HFFc6 (cell line): ENCODE results near the gene ZBED4. TPM values are rescaled to one million over a fixed set of nuclear protein-coding genes. Genes with fewer than 3 reads are reported as not detected.

Source experiments
- DNase-seq: peaks from one replicate; pipeline ENCODE4 v3.0.0-alpha.2; 2018
- H3K27ac Mint-ChIP-seq: 2 replicates; pipeline ENCODE4 v1.8.0; 2020; ENCODE audit warnings: mild to moderate bottlenecking, mixed read lengths
- H3K27me3 Mint-ChIP-seq: 2 replicates; pipeline ENCODE4 v1.8.0; 2021; ENCODE audit warnings: mild to moderate bottlenecking, moderate library complexity, mixed read lengths; ENCODE audit not compliant: insufficient read depth
- H3K36me3 Mint-ChIP-seq: 2 replicates; pipeline ENCODE4 v1.8.0; 2021; ENCODE audit warnings: low read depth, mixed read lengths
- H3K4me1 Mint-ChIP-seq: 2 replicates; pipeline ENCODE4 v1.8.0; 2020; ENCODE audit warnings: low read depth, mixed read lengths
- H3K4me3 Mint-ChIP-seq: 2 replicates; pipeline ENCODE4 v1.8.0; 2020; ENCODE audit warnings: mild to moderate bottlenecking, moderate library complexity, mixed read lengths
- H3K9me3 Mint-ChIP-seq: 2 replicates; pipeline ENCODE4 v1.8.0; 2020; ENCODE audit warnings: mild to moderate bottlenecking, mixed read lengths
- total RNA-seq, 6 experiments: library from RNA; stranded (reverse); fragmentation: NEBNext Ultra II Directional; extraction: Animal tissue kit (Norgen Biotek cat#: 25700); gene quantifications; 2 replicates in 1 of 6; 3 replicates in 5 of 6; pipeline ENCODE4 v1.2.3, GENCODE V29; 2021
- TF ChIP-seq, protein P1 (sequence below): fragments of 200-600 bp; sonication (generic); IDR thresholded peaks from 2 replicates; pipeline ENCODE4 v1.5.0; 2021; ENCODE audit warnings: antibody characterized with exemption, mild to moderate bottlenecking

The ZBED4 gene
- total RNA-seq, 6 experiments from 2014 or later: 7.9 to 10.9 (median 9.0) TPM

DNA sequence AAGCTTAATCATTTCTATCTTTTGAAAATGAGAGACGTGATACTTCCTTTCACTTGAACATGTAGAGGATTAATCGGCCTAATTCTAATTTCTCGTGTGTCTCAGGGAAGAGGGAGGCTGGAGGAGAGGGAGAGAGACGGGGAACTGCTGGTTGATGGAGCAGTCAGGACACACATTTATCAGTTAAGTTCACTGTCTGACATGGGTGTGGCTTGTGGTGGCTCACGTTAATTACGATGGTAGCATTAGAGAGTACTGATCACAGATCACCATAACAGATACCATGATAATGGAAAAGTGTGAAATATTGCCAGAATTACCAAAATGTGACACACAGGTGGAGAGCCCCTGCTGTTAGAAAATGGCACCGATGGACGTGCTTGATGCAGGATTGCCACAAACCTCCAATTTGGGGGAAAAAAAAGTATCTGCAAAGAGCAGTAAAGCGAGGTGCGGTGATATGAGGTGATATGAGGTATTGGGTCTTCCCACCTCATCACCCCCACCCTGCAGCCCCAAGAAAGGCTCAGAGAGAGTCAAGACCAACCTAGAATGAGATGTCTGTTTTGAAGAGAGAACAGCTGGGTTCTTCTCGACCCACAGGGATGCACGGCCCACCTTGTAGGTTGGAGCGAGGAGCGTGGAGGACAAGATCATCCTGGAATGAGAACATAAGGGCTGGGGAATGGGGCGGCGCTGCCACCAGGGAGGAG is 19.7 kb downstream of the ZBED4 start:
- Mint-ChIP-seq H3K4me3 (no peak overlapping the region), H3K36me3 (peaks cover 70% of the 10 kb centered on the region), H3K4me1 (no peaks in the 10 kb centered on the region)

DNA sequence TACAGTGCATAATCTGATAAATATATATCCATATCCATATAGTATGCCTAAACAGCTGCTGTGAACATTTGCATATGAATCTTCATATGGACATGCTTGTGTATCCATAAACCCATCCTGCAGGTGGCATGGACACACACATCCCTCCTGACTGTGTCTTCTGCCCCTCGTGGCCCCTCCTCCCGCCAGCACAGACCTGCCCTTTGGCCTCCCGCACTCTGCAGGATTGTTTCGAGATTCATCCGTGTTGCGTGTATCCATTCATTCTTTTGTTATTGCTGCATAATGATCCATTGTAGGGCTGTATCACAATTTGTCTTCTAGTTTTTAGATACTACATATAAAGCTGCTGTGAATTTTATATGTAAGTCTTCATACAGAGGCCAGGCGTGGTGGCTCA is 24.0 kb downstream of the ZBED4 start:
- peaks cover 4% of the 10 kb centered on the region for H3K4me1 Mint-ChIP-seq
- no peak for DNase-seq
- H3K27me3 Mint-ChIP-seq: peaks cover 1% of the 10 kb centered on the region; the same call in 1 of the 2 replicates
- H3K36me3 Mint-ChIP-seq: peaks cover 57% of the 10 kb centered on the region
- no peak overlapping the region for H3K4me3 Mint-ChIP-seq
- TF ChIP-seq, protein P1, sequence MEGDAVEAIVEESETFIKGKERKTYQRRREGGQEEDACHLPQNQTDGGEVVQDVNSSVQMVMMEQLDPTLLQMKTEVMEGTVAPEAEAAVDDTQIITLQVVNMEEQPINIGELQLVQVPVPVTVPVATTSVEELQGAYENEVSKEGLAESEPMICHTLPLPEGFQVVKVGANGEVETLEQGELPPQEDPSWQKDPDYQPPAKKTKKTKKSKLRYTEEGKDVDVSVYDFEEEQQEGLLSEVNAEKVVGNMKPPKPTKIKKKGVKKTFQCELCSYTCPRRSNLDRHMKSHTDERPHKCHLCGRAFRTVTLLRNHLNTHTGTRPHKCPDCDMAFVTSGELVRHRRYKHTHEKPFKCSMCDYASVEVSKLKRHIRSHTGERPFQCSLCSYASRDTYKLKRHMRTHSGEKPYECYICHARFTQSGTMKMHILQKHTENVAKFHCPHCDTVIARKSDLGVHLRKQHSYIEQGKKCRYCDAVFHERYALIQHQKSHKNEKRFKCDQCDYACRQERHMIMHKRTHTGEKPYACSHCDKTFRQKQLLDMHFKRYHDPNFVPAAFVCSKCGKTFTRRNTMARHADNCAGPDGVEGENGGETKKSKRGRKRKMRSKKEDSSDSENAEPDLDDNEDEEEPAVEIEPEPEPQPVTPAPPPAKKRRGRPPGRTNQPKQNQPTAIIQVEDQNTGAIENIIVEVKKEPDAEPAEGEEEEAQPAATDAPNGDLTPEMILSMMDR: no peak
- peaks cover 20% of the 10 kb centered on the region for H3K9me3 Mint-ChIP-seq
- H3K27ac Mint-ChIP-seq: no peak overlapping the region

More for the DNA sequence above, 19.7 kb downstream of the ZBED4 start:
- peaks cover 35% of the 10 kb centered on the region for H3K9me3 Mint-ChIP-seq
- no peak overlapping the region for H3K27ac Mint-ChIP-seq
- no peaks in the 10 kb centered on the region for H3K27me3 Mint-ChIP-seq
- TF ChIP-seq, protein P1: no peak
- DNase-seq: no peak

GRCh38 chr22:49878206-49878605 is 24.6 kb downstream of the ZBED4 start:
- TF ChIP-seq, protein P1: no peak
- Mint-ChIP-seq H3K4me1 (peaks cover 9% of the 10 kb centered on the region), H3K9me3 (peaks cover 20% of the 10 kb centered on the region), H3K27ac (no peak overlapping the region), H3K36me3 (peaks cover 60% of the 10 kb centered on the region), H3K27me3 (peaks cover 1% of the 10 kb centered on the region; the same call in 1 of the 2 replicates), H3K4me3 (no peak overlapping the region)
- no peak for DNase-seq

DNA sequence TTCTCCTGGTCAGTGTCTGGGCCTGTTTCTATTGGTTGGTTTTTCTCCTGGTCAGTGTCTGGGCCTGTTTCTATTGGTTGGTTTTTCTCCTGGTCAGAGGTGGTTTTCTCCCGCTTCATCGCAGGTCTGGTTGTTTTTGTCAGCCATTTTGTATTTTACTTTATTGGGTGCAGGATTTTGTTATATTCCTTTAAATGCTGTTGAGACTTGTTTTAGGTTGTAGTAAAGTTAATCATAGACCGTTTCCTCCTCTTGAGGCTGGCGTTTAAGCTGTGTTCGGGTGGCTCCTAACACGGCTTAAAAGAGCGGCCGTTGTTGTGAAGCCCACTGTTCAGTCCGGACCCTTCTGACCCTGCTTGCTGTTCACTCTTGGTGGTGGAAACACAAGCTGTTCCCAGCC is 26.2 kb downstream of the ZBED4 start:
- Mint-ChIP-seq H3K27ac (no peak overlapping the region), H3K9me3 (peaks cover 23% of the 10 kb centered on the region), H3K4me1 (peaks cover 14% of the 10 kb centered on the region), H3K36me3 (peaks cover 64% of the 10 kb centered on the region), H3K27me3 (peaks cover 1% of the 10 kb centered on the region; the same call in 1 of the 2 replicates), H3K4me3 (no peak overlapping the region)
- no peak for DNase-seq
- TF ChIP-seq, protein P1: no peak

GRCh38 chr22:49880281-49880680 is 26.6 kb downstream of the ZBED4 start:
- peaks cover 1% of the 10 kb centered on the region; the same call in 1 of the 2 replicates for H3K27me3 Mint-ChIP-seq
- H3K4me1 Mint-ChIP-seq: peaks cover 14% of the 10 kb centered on the region
- peaks cover 23% of the 10 kb centered on the region for H3K9me3 Mint-ChIP-seq
- no peak overlapping the region for H3K27ac Mint-ChIP-seq
- H3K36me3 Mint-ChIP-seq: peaks cover 64% of the 10 kb centered on the region
- TF ChIP-seq, protein P1: no peak
- H3K4me3 Mint-ChIP-seq: no peak overlapping the region
- DNase-seq: no peak
